ENCODE measurements around the gene TFCP2L1. TPM values are rescaled to one million over a fixed set of nuclear protein-coding genes. Genes with fewer than 3 reads are reported as not detected.

The TFCP2L1 gene
- total RNA-seq, 1 donor from 2014 or later, result not detected

DNA sequence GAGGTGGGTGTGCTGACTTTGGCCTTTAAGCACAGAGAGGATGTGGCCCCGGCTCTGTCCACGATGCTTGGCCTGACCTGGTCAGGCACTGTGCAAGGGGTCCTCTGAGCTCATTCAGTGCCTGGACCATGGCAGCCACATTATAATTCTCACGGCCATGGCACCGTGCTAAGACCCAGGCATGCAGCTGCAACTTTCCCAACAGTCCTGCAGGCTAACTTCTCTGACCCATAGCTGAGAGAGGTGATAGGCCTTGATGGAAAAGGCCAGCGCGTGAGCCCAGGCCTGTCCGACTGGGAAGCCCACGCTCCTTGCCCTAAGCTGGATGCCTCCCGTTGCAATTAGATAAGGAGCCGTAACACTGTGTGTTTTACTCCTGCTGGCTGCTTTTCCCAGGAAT is 99.9 kb downstream of the TFCP2L1 start:
- DNase-seq (ENCODE audit: extremely low read depth, low read depth, low spot score), result no peak

DNA sequence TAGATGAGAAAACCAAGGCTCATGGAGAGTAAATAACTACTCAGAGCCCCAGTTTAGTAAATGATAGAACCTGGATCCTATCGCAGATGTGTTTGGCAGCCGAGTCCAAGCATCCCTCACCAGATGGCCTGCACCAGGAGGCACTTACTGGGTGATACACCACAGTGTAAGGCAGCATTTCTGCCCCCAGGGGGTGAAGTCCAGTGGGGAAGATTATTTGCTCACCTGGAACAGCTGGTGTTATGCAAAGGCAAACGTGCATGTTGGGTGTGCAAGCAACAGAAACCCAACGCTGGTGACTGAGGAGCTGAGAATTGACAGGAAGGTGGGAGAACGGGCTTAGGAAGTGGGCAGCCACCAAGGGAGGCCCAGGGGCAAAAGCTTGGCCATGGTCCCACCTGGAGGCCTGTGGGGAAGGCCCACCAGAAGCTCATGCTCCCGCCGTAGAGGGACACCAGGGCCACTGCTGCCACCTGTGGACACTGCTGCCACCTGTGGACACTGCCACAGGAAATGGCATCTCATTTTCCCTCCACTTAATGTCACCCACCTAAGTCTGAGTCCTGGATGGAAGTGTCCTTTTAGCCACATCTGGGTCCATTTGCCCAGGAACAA is 100.6 kb downstream of the TFCP2L1 start:
- no peak for DNase-seq (ENCODE audit: extremely low read depth, low read depth, low spot score)

DNA sequence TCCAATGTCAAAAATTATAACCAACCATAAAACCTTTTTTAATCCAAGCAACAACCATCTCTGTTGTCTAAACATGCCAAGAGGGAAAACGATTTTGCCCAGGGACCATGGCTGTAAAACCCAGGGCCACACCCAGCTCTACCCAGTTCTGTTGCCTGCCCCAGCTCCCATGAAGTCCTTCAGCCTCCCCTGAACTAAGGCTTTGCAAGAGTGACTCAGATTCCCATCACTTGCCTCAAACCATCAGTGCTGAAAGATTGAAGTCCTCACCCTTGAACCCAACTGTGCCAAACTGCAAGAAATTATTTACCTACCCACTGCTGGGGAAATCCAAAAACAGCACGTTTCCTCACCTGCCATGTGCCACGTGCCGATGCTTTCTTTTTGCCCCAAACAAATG is 102.5 kb downstream of the TFCP2L1 start:
- no peak for DNase-seq (ENCODE audit: extremely low read depth, low read depth, low spot score)

DNA sequence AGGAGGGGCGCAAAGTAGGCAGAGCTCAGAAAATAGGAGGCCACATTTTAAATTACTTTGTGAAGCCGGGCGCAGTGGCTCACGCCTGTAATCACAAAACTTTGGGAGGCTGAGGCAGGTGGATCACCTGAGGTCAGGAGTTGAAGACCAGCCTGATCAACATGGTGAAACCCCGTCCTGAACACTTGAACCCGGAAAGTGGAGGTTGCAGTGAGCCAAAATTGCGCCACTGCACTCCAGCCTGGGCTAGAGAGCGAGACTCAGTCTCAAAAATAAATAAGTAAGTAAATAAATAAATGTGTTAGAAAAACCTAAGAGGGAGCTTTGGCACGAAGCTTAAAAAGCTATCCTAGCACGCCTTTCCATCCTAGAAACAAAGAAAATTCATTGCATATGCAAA is 105.5 kb downstream of the TFCP2L1 start:
- DNase-seq (ENCODE audit: extremely low read depth, low read depth, low spot score), result no peak

DNA sequence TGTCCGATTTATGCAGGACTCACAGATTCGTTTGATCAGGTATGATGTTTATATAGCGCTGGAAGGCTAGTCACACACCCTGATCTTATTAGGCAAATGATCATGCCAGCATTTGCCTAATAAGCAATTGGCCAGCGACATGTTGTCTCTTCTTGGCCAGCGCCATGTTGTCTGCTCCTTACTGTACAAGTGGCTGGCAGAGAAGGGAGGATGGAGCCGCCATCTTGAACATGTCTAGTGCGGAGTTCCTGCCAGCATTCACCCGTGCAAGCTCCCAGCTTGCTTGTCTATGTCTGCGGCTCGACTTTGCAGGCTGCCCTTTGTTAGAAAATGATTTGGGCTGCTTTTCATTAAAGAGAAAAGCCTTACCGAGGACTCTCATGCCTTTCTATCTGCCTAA is 106.3 kb downstream of the TFCP2L1 start:
- no peak for DNase-seq (ENCODE audit: extremely low read depth, low read depth, low spot score)

DNA sequence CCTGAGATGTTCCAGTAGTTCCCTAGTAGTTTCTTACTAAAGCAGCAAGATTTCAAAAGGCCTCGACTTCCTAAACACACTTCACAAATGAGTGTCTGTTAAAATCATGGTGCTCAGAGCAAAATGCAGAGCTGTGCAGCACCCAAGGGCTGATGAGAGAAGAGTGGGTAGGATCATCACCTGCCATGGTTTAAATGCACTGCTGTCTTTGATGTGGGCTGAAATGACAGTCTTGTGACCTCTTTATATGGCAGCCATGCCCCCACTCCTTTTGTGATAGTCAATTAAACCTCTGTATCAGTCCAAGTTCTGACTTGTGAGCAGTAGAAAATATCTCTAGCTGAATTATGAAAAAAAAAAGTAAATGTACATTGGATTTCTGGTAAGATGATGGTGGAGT is 107.1 kb downstream of the TFCP2L1 start:
- DNase-seq (ENCODE audit: extremely low read depth, low read depth, low spot score), result no peak

DNA sequence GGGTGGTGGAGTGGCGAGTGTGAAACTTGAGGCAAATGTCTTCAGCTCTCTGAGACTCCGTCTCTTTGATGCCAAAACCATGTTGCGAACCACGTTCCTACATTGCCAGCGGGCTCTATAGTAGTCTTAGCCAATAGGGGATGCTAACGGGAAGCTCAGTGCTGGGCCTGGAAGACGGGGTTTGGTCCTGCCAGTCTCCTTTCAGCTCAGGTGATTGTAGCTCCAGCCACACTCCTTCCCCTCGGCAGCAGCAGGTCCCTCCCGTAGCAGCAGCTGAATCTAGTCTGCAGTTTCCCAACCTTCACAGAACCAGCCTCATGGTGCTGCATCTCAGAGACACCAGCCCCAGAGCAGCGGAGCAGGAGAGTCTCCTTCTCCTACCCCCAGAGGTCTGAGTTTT is 109.7 kb downstream of the TFCP2L1 start:
- no peak for DNase-seq (ENCODE audit: extremely low read depth, low read depth, low spot score)

DNA sequence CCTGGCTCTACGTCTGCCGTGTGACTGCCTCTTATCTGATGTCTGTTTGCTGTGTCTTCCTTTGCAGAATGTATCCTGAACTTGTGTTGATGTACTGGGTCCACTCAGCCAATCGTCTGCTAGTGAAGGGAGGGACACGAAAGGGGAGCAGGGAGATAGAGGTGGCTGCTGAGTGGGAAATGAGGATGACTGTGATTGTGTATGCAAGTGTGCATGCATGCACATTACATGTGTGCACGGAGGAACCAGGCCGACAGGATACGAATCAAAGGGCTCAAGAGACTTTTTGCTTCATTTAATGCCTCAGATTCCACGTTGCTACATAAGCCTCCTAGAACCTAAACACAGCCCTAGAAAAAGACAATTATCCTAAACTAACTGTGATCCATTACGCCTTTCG is 111.2 kb downstream of the TFCP2L1 start:
- no peak for DNase-seq (ENCODE audit: extremely low read depth, low read depth, low spot score)

DNA sequence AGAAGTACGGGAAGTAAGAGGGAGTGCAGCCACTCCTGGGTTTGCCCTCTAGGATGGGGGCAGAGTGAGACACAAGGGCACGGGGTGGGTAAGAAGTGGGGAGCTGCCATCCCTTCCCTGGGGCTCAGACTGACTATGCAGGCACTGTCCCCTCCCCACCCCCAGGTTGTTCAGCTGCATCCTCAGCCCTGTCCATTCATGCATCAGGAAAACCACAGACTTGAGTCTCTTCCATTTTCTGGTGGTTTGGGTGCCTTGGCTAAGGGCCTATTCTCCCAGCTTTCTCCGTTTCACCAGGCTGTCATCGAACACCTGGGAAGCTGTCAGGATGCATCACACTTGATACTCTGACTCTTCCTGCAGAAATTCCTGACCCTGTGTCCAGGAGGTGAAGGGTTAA is 111.9 kb downstream of the TFCP2L1 start:
- no peak for DNase-seq (ENCODE audit: extremely low read depth, low read depth, low spot score)

DNA sequence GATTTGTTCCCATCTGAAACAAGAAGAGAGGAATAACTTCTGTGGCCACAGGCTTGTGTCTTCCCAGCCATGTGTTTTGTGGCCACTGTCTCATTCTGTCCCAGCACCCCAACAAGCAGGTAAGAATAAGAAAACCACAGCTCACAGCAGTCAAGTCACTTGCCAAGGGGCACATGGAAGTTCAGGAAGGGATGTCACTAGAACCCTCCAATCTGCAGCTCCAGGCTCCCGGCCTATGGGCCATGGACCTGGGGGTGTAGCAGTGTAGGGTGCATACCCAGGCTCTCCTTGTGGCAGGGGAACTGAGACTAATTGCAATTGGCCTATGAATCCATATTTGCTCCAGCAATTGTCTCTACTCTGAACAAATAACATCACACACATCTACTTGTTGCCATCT is 112.5 kb downstream of the TFCP2L1 start:
- no peak for DNase-seq (ENCODE audit: extremely low read depth, low read depth, low spot score)

DNA sequence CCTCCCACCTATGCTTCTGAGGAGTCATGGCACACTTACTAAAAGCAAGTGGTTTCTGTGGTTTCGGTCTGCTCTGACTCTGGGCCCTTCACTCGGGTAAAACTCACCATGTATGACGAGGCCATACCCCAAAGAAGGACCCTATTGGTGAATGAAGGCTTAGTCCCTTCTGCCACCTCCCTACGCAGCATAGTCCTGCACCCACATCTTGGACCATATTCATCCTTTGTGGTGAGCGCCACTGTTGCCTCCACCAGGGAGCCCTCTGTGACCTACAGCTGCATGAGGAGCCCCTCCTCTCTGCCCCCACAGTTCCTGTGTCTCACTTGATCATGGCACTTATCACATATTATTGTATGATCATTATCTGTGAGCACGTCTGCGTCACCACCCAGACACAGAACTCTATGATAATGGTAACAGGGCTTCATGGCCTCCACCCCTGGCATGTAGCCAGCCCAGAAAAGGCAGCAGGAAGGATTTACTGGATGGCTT is 113.3 kb downstream of the TFCP2L1 start:
- no peak for DNase-seq (ENCODE audit: extremely low read depth, low read depth, low spot score)

DNA sequence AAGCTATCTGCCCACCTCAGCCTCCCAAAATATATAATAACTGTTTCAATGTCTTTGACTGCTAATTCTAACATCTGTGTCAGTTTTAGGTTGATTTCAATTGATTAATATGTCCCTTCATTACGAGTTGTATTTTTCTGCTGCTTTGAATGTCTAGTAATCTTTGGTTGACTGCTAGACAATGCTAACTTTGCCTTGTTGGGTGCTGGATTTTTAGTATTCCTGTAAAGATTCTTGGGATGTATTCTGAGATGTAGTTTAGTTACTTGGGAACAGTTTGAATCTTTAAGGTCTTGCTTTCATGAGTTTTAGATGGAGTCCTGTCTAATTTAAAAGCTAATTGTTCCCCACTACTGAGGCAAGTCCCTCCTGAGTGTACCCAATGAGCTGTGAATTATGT is 114.4 kb downstream of the TFCP2L1 start:
- no peak for DNase-seq (ENCODE audit: extremely low read depth, low read depth, low spot score)

DNA sequence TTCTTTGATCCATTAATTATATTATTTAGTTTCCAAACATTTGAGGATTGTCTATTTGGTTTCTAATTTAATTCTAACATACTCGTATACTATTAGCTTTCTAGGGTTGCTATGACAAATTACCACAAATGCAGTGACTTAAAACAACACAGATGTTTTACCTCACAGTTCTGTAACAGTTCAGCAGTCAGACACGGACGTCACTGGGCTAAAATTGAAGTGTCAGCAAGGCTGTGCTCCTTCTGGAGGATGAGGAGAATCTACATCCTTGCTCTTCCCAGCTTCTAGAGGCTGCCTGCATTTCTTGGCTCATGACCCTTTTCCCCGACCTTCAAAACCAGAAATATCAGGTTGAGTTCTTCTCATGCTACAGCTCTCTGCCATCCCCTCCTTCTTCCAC is 117.6 kb downstream of the TFCP2L1 start:
- DNase-seq (ENCODE audit: extremely low read depth, low read depth, low spot score), result no peak

Other genes starting within 250 kb of the TFCP2L1 start
- gene RNU4ATAC, start 245.7 kb upstream of the TFCP2L1 start, total RNA-seq, result under 0.01 TPM in 1 of 2 replicates, not detected in the other